HG03565 (cell line): Measurements from ENCODE around the gene EREG.
"Not testable (repeated sequence)": the region's sequence is repeated elsewhere in the genome, so short reads cannot be mapped to it uniquely, and the experiment has no call there.

Experiments
- ATAC-seq: cut with Tn5 transposase; IDR thresholded peaks from one replicate; pipeline ENCODE4 v1.9.1; 2021; ENCODE audit warnings: mild to moderate bottlenecking, moderate library complexity; ENCODE audit not compliant: unreplicated experiment

EREG gene

DNA sequence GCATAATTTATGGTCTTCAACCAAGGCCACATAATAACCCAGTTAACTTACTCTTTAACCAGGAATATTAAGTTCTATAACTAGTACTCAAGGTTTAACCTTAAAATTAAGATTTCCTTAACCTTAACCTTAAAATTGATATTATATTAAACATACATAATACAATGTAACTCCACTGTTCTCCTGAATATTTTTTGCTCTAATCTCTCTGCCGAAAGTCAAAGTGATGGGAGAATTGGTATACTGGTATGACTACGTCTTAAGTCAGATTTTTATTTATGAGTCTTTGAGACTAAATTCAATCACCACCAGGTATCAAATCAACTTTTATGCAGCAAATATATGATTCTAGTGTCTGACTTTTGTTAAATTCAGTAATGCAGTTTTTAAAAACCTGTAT, 22.8 kb downstream of the EREG start:
- ATAC-seq, result no peak

DNA sequence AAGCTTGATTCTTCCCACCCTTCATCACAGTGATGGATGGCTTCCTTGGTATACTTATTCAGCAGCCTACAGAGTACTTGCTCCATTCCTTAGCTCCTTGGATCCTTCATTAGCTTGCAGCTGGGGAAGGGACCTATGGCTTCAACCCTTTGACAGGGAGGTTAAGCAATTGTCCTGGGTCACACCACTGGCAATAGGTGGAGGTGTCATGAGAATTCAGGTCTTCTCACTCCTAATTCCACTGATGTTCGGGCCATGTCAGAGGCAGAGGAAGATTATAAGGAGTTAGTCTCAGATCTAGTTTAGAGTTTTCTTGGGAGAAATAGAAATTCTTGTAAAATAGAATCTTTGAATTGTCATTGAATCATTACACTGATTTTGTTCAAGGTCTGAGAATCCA, 24.5 kb downstream of the EREG start:
- ATAC-seq, result no peak

DNA sequence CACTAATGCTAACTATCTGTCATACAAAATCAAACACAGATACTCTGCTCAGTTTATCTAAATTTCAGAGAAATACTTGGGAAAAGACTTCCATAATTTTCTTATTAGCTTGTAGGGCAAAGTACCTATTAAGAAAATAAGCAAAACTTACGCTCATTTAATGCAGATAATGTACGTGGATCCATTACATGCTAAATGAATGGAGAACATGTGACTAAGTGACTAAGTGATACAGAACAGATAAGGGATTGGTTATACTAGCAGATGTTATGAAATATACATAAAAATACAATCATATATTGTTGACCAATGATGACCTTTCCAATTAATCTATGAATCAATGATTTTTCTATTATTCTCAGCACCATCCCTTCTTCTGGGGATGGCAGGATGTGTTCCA, 25.7 kb downstream of the EREG start:
- ATAC-seq, result no peak

DNA sequence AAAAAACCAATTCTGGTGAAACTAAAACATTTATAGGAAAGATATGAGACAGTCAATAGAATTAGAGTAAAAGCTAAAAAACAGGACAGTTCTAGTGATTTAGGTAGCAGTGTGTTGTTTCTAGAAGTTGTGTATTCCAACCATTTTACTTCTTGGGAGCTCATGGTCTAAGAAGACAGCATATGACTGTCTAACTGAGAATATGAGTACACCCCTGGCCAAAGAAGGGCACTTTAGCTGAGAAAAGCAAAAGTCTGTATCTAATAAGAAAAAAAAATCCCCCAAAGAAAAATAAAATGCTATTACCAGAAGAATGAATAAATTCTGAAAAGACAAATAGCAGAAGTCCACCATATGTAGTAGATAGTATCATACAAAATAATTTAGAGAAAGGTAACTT, 26.4 kb downstream of the EREG start:
- no peak for ATAC-seq

DNA sequence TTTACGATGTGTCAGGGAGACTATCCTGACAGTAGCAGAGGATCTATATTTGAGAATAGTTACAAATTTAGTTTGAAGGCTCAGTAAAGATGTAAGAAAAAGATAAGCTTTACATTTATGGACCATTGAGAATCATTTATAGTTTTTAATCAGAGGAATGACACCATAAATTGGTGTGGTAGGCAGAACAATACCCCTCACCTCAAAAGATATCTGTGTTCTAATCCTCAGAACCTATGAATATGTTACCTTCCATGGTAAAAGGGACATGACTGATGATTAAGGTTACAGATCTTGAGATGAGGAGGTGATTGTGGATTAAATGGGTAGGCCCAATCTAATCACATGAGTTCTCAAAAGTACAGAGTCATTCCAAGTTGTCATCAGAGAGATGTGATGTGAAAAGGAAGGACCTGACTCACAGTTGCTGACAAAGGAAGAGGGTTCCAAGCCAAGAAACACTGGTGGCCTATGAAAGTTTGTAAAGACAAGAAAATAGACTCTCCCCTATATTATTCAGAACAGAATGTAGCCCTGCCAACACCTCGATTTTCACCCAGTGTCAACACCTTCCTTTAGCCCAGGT, 27.0 kb downstream of the EREG start:
- no peak for ATAC-seq

DNA sequence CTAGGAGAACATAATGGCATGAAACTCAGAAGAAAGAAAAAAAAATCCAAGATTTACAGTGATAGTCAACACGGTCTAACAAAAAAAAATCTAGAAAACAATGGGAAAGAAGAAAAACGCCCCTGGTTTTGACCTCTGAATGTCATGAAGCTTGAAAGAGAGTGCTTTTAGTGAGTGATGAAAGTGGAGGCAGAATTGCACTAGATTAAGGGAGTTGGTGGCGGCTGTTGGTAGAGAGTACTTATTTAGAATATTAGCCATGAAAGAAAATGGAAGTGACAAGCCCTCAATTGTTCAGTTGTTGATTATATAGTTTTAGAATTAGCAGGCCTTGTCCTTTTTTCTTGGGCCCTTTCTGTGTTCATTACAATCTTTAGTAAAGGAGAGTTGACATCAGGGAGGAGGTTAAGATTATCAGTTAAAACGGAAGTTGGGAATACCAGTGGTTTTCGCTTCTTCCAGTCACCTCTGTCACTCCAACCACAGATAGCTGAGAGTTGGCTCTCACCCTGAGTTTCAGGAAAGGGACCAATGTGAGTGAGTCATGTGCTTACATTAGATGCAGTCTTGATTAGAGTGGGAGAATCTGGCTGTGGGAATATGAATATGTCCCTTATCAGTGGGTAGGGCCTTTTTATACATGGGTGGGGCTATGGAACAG, 29.7 kb downstream of the EREG start:
- no peak for ATAC-seq

DNA sequence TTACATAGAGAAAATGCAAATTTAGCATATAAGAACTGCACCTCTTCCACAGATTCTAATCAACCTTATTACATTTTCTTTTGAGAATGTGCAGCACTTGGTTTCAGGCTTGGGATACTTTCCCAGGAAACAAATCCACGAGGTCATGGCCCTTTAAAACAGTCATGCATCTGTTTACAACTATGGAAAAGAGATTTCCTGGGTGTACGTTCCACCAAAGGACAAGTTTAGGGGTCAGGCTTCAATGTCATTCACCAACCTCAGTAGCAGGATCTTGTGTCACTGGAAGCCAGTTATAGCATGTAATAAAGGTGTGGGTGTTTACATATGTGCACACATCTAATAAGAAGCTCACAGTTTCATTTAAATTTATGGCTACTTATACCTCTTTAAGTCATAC, 30.7 kb downstream of the EREG start:
- no peak for ATAC-seq

DNA sequence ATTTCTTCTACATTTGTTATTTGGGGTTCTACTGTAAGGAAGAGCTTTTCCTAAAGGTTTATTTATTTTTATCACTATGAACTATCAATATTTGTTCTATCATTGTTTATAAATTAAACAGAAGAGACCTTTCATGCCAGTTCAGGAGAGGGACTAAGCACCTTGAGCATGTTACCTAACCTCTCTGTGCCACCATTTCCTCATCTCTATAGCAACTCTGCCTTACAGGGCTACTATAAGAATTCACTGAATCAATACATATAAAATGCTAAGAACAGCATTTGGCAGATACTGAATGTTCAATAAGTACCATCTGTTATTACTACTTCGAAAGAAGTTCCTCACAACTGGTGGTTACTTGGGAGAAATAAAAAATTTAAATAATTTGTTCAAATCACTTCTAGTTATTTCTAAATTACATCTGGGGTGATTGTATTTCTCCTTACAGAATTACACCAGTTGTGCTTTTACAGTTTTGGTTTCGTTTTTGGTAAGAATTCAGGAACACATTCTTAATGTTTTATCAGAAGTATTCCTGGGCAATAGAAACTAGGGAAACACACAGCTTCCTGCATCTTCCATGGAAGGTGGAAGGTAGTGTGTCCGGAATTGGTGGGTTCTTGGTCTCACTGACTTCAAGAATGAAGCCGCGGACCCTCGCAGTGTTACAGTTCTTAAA, 32.9 kb downstream of the EREG start:
- no peak for ATAC-seq

DNA sequence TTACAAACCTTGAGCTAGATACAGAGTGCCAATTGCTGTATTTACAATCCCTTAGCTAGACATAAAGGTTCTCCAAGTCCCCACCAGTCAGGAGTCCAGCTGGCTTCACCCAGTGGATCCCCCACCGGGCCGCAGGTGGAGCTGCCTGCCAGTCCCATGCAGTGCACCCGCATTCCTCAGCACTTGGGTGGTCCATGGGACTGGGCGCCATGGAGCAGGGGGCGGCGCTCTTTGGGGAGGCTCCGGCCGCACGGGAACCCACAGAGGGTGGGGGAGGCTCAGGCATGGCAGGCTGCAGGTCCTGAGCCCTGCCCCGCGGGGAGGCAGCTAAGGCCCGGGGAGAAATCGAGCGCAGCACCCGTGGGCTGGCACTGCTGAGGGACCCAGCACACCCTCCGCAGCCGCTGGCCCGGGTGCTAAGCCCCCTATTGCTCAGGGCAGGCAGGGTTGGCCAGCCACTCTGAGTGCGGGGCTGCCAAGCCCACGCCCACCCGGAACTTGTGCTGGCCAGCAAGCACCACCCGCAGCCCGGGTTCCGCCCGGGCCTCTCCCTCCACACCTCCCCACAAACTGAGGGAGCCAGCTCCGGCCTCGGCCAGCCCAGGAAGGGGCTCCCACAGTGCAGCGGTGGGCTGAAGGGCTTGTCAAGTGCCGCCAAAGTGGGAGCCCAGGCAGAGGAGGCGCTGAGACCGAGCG, 34.1 kb downstream of the EREG start:
- not testable (repeated sequence) for ATAC-seq

DNA sequence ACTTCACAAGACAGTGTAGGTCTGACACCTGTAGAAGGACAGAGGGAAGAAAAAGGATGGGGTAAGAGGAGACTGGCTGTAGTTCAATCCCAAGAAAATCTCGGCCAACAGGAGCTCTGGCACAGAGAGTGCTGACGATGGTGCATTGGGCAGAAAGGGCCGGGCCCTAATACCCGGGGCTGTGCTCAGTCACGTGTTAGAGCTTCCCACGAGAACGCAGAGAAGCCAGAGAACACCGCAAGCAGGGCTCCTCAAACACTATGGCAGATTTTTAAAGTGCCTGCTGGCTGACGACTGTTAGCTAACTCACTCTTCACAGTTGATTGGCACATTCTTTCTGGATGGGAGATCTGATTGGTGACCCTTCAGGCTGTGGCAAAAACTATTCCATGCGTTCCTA, 35.5 kb downstream of the EREG start:
- no peak for ATAC-seq

DNA sequence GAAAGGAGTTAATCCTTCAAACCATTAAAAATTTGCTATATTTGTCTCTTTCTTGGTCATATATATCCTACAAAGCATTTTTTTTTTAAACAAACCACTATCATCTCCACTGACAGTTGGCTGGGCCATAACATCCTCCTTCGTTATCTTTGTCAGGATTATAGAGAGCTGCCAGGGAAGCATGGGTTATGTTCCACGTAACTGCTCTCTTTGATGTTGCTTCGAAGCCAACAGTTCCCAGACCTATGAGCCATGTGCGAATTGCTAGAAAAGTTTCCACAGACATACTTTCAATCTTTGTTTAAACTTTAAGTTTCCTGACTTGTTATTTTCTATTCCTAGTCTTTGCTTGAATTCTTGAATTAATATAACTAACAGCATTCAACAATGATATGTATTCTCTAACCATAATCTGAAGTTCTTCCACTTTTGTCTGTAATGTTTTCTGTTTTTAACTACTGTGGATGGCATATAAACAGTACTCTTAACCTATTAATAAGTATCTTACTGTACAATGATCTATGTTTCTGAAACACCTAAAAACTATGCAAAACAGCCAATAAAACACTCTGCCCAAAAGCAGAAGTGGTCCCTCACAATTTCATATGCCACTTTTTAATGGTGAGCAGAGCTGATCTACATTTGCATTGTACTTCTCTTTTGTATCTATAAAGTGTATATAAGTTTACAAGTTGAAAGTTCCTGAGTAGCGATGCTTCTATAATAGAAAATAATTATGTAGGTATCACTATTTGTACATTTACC, 37.9 kb downstream of the EREG start:
- ATAC-seq, result peak; percentile 84

DNA sequence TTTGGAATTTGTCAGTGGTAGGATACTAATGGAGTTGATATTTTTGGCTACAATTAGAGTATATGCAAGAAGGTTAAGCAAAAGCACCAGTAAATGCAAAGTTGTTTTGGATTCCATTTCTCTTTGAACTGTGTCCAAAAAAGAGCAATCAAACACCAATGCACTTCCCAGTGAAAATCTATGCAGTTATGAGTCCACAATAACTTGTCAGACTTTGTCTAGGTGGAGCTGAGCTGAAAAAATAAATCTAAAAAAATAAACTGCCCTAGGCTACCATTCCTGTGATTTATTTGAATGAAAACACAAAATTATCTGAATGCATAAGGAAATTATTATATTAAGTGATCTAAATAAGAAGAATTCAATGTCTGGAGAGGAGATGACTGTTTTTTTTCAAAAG, 42.9 kb downstream of the EREG start:
- ATAC-seq, result no peak

DNA sequence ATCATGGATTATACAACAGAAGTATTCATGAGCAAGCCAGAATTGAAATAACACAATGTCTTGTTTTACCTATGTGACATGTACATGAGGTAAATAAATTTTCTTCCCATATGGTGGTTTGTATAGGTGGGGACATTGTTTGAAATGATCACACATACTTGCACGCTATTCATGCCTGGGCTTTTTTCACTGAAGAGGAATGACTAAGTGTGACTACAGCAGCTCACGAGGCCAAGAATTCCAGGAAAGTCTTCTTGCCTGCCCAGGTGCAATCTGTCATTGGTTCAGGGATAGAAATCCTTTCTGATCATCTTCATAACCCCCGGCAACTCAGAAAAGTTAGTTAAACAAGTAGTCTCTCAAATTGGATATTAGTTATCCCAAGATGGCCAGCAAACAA, 43.7 kb downstream of the EREG start:
- no peak for ATAC-seq

DNA sequence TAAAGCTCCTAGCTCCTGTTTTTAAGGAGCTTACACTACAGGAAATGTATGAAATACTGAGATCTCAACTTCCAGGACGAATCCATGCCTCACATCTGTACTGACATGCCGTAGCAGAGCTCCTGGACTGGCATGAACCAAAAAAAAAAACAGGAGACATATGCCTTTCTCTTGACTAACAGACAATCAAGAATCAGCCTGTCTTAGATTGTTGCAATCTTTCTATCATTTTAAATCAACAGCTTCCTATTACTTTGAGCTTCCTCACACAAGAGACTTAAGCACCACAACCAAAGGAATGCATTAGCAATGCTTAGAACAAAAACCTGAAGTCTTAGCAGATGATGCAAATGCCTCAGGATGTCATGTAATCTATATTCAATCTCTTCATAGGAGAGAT, 45.3 kb downstream of the EREG start:
- no peak for ATAC-seq

DNA sequence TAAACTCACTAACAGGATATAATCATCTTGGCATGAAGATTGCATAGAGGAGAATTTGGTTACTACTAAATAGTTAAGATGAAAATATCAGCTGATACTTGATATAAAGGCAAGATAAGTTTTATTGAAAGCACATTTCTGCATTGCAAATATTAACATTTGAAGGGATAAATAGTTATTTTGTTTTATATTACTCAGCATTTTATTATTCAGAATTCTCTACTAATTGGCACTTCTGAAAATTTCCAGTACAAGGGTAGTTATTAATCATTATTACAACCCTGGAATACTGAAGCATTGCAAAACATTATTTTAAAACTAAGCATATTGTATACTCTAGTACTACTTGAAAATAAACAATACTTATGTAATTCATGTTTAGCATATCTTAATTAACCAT, 47.3 kb downstream of the EREG start:
- ATAC-seq, result no peak

DNA sequence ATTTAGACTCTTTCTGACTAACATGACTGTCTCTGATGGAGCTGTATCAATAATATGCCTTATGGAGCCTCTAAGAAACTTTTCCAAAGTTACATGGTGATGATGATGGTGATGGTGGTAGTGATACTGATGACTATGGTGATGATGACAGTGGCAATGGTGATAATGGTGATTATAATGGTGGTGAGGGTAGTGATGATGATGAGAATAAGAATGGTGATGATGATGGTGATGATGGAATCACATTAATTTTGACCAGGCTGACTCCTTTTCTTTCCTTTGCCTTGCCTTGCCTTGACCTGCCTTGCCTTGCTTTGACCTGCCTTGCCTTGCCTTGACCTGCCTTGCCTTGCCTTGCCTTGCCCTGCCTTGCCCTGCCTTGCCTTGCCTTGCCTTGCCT, 48.3 kb downstream of the EREG start:
- no peak for ATAC-seq

DNA sequence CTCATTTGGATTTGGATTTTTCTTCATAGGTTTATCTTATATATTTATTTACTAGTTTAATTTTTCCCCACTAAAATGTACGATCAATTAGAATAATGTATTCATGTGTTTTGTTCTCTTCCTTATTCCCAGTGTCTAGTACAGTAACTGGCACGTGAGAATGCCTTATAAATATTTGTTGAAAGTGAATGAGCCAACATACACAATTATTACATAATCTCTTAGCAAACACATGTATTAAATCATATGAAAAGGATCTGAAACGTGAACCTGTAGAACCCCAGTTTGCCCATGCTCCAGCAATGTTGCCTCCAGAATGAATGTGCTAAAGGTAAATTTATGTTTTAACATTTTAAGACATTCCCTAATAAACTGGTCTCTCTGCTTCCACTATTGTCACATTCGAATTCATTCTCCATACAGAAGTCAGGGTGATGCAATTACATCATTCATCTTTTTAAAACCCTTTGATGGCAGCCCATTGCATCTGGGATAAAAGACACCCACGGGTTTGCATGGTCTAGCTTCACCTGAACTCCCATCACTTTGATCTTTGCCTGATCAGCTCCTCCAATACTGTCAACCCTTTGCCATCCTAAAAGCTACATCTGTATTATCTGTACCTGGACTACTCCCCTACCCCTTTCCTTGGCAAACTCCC, 49.3 kb downstream of the EREG start:
- no peak for ATAC-seq

DNA sequence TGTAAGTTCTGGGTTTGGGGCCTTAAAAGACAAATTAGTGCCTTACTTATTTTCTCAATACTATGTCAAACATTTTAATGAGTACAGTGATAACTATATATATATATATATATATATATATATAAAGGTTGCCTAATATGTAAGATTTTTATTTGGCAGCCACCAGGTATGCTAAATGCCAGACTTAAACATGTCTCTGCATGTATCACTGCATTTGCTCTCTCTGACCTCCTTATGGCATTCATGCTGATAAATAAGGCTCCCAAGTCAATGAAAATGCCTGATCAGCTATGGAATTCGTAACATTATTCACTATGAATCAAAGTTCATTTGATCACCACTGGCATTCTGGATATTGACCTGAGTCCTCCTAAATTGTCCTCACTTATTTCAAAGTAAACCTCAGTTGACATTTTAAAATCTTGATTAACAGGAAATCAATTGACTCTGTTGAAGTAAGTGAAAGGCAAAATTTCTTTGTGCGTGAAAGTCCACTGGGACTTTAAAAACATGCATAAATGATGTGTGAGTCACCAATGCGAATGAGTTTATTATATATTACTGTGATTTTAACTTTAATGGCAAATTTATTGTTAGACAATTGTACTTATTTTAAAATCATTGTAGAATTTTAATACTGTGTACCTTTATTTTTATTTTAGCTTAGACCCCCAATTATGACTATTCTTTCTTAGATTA, 50.8 kb downstream of the EREG start:
- ATAC-seq, result no peak

DNA sequence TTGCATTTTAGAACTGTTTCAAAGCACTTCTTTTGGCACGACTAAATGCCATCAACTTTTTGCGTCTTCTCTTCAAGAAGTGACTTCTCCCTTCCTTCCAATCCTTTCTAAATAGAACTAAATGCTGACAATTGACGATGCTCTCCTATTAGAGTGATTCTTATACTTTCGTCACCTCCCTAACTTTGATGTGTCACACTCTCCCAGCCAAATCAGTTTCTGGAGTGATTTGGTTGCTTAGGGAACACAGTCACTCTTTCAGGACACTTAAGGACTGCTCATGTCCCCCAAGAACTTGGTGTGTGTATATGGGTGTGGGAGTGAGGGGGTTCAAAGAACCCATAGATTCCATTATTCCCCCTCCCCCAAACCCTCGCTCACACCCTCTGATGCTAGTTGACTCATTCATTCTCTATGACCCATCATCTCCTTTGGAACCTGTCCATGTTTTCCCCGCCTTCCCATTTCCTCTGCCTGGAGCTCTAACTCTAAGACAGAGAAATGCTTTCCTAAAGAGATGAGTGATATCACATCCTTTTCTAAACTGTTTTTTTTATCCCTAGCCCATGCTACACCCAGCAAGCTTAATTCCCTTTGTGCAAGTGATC, 53.2 kb downstream of the EREG start:
- no peak for ATAC-seq

DNA sequence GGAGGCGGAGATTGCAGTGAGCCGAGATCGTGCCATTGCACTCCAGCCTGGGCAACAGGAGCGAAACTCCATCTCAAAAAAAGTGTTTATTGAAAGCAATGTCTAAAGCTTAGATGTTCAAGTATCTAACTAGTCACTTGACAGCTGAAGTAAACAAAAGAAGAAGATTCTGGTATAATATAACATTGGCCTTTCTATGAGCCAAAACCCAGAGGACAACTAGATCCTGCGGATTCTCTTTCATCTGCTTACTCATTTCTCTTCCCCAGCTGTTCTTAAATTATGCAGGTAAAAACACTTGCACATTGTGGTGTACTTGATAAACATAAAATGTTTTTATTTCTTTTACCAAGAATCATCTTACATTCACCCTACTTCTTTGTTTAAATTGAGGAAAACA, 55.9 kb downstream of the EREG start:
- ATAC-seq, result no peak
